Gastroesophageal sphincter (tissue), 4 donors: ENCODE data around the gene ALG6. TPM values are rescaled to one million over a fixed set of nuclear protein-coding genes. Genes with fewer than 3 reads are reported as not detected.
"Not testable (repeated sequence)": the region's sequence is repeated elsewhere in the genome, so short reads cannot be mapped to it uniquely, and the experiment has no call there.

Source experiments
- ATAC-seq: fragments of 150-250 bp; one replicate; pipeline ENCODE4 v1.9.1; 2016; ENCODE audit warnings: mild to moderate bottlenecking, moderate library complexity
- H3K27ac ChIP-seq, 4 donors: fragments of 200-600 bp; sonication (generic) in 3 of 4; 1 replicate in 3 of 4; 2 replicates in 1 of 4; pipeline ENCODE4 v1.5.1; 2016 to 2019
- H3K27me3 ChIP-seq: fragments of 200-600 bp; sonication (generic); one replicate; pipeline ENCODE4 v1.5.1; 2019
- H3K36me3 ChIP-seq, 2 donors: fragments of 200-600 bp; sonication (generic); one replicate each; pipeline ENCODE4 v1.5.1; 2019; ENCODE audit warnings: control low read depth in 1 of 2
- H3K4me1 ChIP-seq, 3 donors: fragments of 200-600 bp; sonication (generic); 1 replicate in 2 of 3; 2 replicates in 1 of 3; pipeline ENCODE4 v1.5.1; 2016 to 2019; ENCODE audit warnings: control low read depth in 2 of 3
- H3K4me3 ChIP-seq, 2 donors: fragments of 200-600 bp; sonication (generic); one replicate each; pipeline ENCODE4 v1.5.1; 2019; ENCODE audit warnings: mild to moderate bottlenecking in 1 of 2, moderate library complexity in 1 of 2
- H3K9me3 ChIP-seq, 3 donors: fragments of 200-600 bp; sonication (generic); one replicate each; pipeline ENCODE4 v1.5.1; 2017 to 2019; ENCODE audit warnings: control low read depth in 2 of 3
- EP300 ChIP-seq: sonication (generic); formaldehyde crosslinking; IDR thresholded peaks from one replicate; pipeline ENCODE4 v1.6.1; 2017; ENCODE audit warnings: antibody characterized with exemption, mild to moderate bottlenecking
- POLR2A ChIP-seq, 2 donors: fragments of 450-650 bp; IDR thresholded peaks; one replicate each; pipeline ENCODE4 v1.6.1; 2017; ENCODE audit warnings: antibody characterized with exemption in 2 of 2, mild to moderate bottlenecking in 2 of 2, moderate library complexity in 1 of 2
- POLR2AphosphoS5 ChIP-seq: sonication (generic); formaldehyde crosslinking; IDR thresholded peaks from one replicate; pipeline ENCODE4 v1.6.1; 2017; ENCODE audit warnings: antibody characterized with exemption
- WGBS, 2 donors: methylation state at CpG; one replicate each; pipeline ENCODE4 v1.1.5; 2018; ENCODE audit warnings: low coverage in 1 of 2; 5-methylcytosine and 5-hydroxymethylcytosine counted together
- total RNA-seq, 4 donors: library from RNA; depleted of rRNA; stranded (reverse); fragments of >200 nt; gene quantifications; one replicate each; pipeline ENCODE4 v1.1.0, GENCODE V29; 2016
- TF ChIP-seq, protein P1 (sequence below), 4 experiments: fragments of 200-600 bp in 2 of 4; fragments of 450-650 bp in 2 of 4; sonication (generic) in 1 of 4; IDR thresholded peaks; one replicate each; pipeline ENCODE4 v1.5.1; 2017 to 2019; ENCODE audit warnings: antibody characterized with exemption in 4 of 4, mild to moderate bottlenecking in 2 of 4, moderate library complexity in 2 of 4

The ALG6 gene
- total RNA-seq, 4 donors from 2014 or later: 4.6 to 9.0 (median 5.7) TPM

DNA sequence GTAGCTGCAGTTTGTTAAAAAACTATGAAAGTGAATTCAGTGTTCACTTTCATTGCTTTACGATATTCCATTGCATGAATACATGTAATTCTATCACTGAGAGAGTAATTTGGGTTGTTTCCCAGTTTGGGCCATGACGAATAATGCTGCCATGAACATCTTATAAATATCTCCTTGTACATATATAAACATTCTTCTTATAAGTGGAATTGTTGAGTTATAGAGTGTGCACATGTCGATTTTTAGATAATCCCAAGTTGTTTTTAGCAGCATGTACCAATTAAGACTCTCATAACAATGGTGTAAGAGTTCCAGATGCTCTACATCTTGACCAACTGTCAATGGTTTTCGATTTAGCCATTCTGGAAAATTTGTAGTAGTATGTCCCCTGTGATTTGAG lies 40.9 kb downstream of the ALG6 start:
- no peaks in the 10 kb centered on the region for H3K9me3 ChIP-seq
- H3K4me1 ChIP-seq: peaks cover 0 to 5% (median 0%) of the 10 kb centered on the region in 3 donors
- H3K27ac ChIP-seq: no peak overlapping the region
- H3K27me3 ChIP-seq: no peaks in the 10 kb centered on the region
- ATAC-seq: no peak
- peaks cover 0 to 21% of the 10 kb centered on the region in 2 donors for H3K36me3 ChIP-seq
- WGBS, 2 donors: 52 to 54% methylated on average over 4 of the region's 4 CpGs
- TF ChIP-seq POLR2AphosphoS5 (no peak), EP300 (no peak), POLR2A (IDR thresholded peaks at IDR 0.05) (no peak)
- TF ChIP-seq, protein P1, sequence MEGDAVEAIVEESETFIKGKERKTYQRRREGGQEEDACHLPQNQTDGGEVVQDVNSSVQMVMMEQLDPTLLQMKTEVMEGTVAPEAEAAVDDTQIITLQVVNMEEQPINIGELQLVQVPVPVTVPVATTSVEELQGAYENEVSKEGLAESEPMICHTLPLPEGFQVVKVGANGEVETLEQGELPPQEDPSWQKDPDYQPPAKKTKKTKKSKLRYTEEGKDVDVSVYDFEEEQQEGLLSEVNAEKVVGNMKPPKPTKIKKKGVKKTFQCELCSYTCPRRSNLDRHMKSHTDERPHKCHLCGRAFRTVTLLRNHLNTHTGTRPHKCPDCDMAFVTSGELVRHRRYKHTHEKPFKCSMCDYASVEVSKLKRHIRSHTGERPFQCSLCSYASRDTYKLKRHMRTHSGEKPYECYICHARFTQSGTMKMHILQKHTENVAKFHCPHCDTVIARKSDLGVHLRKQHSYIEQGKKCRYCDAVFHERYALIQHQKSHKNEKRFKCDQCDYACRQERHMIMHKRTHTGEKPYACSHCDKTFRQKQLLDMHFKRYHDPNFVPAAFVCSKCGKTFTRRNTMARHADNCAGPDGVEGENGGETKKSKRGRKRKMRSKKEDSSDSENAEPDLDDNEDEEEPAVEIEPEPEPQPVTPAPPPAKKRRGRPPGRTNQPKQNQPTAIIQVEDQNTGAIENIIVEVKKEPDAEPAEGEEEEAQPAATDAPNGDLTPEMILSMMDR (IDR thresholded peaks at IDR 0.05): no peak
- H3K4me3 ChIP-seq: no peak overlapping the region

DNA sequence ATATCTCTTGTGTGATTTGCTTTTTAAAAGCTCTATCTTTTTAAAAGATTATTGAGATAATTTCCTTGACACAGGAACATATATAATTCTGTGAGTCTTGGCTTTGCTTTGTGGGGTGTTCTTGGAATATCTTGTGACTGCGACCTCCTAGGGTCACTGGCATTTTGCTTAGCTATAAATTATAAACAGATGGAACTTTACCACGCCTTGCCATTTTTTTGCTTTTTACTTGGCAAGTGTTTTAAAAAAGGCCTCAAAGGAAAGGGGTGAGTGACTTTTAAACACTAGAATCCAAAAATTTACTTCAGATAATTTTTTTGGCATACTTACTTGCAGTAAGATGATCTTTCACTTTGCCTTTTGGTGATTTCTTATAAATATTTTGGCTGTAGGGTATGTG lies 43.6 kb downstream of the ALG6 start:
- H3K4me3 ChIP-seq: no peak overlapping the region
- peaks cover 0 to 5% of the 10 kb centered on the region in 2 donors for H3K36me3 ChIP-seq
- no peak overlapping the region for H3K27ac ChIP-seq
- peaks cover 0 to 5% (median 0%) of the 10 kb centered on the region in 3 donors for H3K4me1 ChIP-seq
- no peak for TF ChIP-seq EP300
- no peaks in the 10 kb centered on the region for H3K9me3 ChIP-seq
- WGBS, 2 donors: 28 to 51% methylated on average over 2 of the region's 2 CpGs
- ATAC-seq: no peak
- H3K27me3 ChIP-seq: no peaks in the 10 kb centered on the region

DNA sequence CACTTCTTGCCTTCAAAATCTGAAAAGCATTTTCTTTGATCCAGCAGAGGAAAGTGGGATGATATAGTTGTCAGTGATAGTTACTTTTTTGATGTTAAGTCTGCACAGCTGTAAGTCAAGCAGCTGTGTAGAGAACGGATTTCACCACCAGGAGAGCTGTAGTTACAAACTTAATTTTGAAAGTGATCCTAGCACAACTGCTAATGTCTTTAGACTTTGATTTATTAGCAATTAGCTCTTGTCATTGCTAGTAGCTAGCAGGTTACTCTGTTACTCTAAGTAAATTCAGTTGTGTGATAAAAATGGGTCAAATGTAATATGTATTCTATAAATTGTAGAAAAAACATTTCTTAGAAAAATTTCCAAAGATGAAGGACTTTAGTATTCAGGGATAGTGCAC lies 46.0 kb downstream of the ALG6 start:
- no peaks in the 10 kb centered on the region for H3K9me3 ChIP-seq
- H3K4me1 ChIP-seq: peaks cover 0 to 5% (median 0%) of the 10 kb centered on the region in 3 donors
- 69 to 75% methylated on average over 1 of the region's 1 CpG for WGBS, 2 donors
- no peak overlapping the region for H3K27ac ChIP-seq
- peaks cover 0 to 5% of the 10 kb centered on the region in 2 donors for H3K36me3 ChIP-seq
- no peak for ATAC-seq
- H3K27me3 ChIP-seq: no peaks in the 10 kb centered on the region
- no peak overlapping the region for H3K4me3 ChIP-seq
- TF ChIP-seq POLR2A (IDR thresholded peaks at IDR 0.05): no peak
- TF ChIP-seq, protein P1 (IDR thresholded peaks at IDR 0.05): no peak
- no peak for TF ChIP-seq POLR2AphosphoS5

DNA sequence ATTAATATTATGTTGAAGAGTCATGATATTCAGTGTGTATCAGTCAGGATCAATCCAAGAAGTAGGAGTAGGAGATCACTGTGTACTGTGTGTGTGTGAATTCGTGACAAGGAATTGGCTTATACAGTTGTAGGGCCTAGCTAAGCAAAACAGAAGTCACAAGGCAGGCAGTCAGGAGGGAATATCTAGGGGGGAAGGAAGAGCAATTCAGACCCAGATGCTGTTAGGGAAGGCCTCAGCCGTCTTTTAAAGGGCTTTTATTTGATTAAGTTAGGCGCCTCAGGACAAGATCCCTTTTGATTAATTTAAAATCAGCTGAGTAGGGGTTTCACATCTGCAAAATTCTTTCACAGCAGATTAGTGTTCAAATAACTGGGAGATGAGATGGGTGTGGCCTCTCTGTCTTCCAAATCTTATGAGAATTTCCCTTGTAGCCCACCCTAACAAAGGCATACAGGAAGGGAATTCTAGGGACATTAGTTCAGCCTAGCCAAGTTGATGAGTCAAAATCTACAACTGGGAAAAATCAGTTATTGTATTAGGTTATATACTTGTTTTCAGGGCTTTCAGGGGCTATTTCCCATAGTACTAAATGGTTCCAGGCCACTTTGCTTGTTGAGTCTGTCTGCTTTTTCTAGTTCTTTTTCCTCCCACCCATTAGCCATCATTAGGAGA lies 47.4 kb downstream of the ALG6 start:
- Histone ChIP-seq H3K27me3 (no peaks in the 10 kb centered on the region), H3K27ac (no peak overlapping the region), H3K9me3 (no peaks in the 10 kb centered on the region), H3K4me1 (peaks cover 0 to 5% (median 0%) of the 10 kb centered on the region in 3 donors), H3K36me3 (peaks cover 0 to 8% of the 10 kb centered on the region in 2 donors), H3K4me3 (no peak overlapping the region)
- no peak for ATAC-seq
- TF ChIP-seq POLR2A (IDR thresholded peaks at IDR 0.05) (no peak), EP300 (no peak)
- WGBS, 2 donors: 74 to 83% methylated on average over 3 of the region's 3 CpGs

DNA sequence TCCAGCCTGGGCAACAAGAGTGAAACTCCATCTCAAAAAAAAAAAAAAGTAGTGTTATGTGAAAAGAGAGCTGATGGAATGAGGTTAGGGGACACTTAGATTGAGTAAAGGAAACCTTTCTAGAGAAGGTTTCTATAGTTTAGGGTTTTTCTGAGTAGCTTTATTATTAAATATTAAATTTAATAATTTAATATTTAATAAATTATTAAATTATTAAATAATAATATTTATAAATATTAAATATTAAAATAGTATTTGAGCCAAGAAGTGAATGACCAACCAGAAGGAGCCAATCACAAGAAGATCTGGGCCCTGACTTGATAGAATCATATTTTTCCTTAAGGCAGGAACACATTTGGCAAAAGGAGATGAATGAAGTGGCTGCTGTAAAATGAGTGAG lies 50.7 kb downstream of the ALG6 start:
- H3K36me3 ChIP-seq: peaks cover 0 to 16% of the 10 kb centered on the region in 2 donors
- H3K27me3 ChIP-seq: no peaks in the 10 kb centered on the region
- no peak for ATAC-seq
- no peak for TF ChIP-seq POLR2AphosphoS5
- TF ChIP-seq, protein P1 (IDR thresholded peaks at IDR 0.05): no peak
- no peak for TF ChIP-seq EP300
- TF ChIP-seq POLR2A (IDR thresholded peaks at IDR 0.05): no peak
- H3K4me3 ChIP-seq: no peak overlapping the region
- no peak overlapping the region for H3K27ac ChIP-seq
- H3K9me3 ChIP-seq: no peaks in the 10 kb centered on the region
- H3K4me1 ChIP-seq: no peaks in the 10 kb centered on the region

DNA sequence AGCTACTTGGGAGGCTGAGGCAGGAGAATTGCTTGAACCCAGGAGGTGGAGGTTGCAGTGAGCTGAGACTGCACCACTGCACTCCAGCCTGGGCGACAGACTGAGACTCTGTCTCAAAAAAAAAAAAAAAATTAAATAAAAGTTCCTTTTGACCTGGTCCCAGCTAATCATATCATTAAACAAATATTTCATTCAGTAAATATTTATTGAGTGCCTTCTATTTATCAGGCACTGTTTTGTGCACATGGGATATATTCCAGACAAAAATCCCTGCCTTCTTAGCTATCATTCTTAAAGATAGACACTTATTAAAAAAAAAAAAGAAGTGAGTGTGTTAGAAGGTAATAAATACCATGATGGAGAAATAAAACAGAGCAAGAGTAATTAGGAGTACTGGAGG lies 53.3 kb downstream of the ALG6 start:
- 88 to 100% methylated on average over 1 of the region's 1 CpG for WGBS, 2 donors
- H3K27ac ChIP-seq, H3K4me1 ChIP-seq, ATAC-seq, H3K9me3 ChIP-seq, H3K27me3 ChIP-seq, H3K4me3 ChIP-seq: not testable (repeated sequence)
- peaks cover 0 to 11% of the 10 kb centered on the region in 2 donors for H3K36me3 ChIP-seq
